Muscle of leg (tissue), 11 donors: ENCODE results near the gene ZNF675. TPM values are rescaled to one million over a fixed set of nuclear protein-coding genes. Genes with fewer than 3 reads are reported as not detected.
"Not testable (repeated sequence)": the region's sequence is repeated elsewhere in the genome, so short reads cannot be mapped to it uniquely, and the experiment has no call there.

Experiments
- DNase-seq: peaks from one replicate; pipeline ENCODE4 v3.0.0; 2013
- H3K27ac ChIP-seq: one replicate; pipeline ENCODE4 v1.5.1; 2013; ENCODE audit warnings: mild to moderate bottlenecking, low read length, control low read depth
- H3K27me3 ChIP-seq: one replicate; pipeline ENCODE4 v1.6.1; 2013; ENCODE audit warnings: low read length; ENCODE audit not compliant: control insufficient read depth, insufficient read depth
- H3K36me3 ChIP-seq: one replicate; pipeline ENCODE4 v1.6.1; 2013; ENCODE audit warnings: low read length; ENCODE audit not compliant: control insufficient read depth, insufficient read depth
- H3K4me1 ChIP-seq: one replicate; pipeline ENCODE4 v1.6.1; 2013; ENCODE audit warnings: low read length; ENCODE audit not compliant: control insufficient read depth, insufficient read depth
- H3K4me3 ChIP-seq: one replicate; pipeline ENCODE4 v1.5.1; 2013; ENCODE audit warnings: low read length, control low read depth
- H3K9me3 ChIP-seq: replicated peaks from 2 replicates; pipeline ENCODE4 v1.6.1; 2013; ENCODE audit warnings: low read depth, low read length; ENCODE audit not compliant: control insufficient read depth
- WGBS: methylation state at CpG from one replicate; pipeline ENCODE4 v1.1.5; 2013; ENCODE audit warnings: missing lambda C conversion rate; ENCODE audit not compliant: insufficient coverage; 5-methylcytosine and 5-hydroxymethylcytosine counted together
- polyA plus RNA-seq, 8 donors: library from polyadenylated mRNA; unstranded; fragments of 120-200 nt; gene quantifications; one replicate each; pipeline versions ENCODE4 v1.2.1 to v1.2.3, GENCODE V29; 2013; ENCODE audit warnings: inconsistent platforms in 1 of 8, low replicate concordance in 1 of 8; ENCODE audit not compliant: insufficient read length in 8 of 8, insufficient read depth in 1 of 8
- total RNA-seq: library from RNA; stranded (reverse); fragments of 120-200 nt; gene quantifications from one replicate; pipeline ENCODE4 v1.2.4, GENCODE V29; 2013

ZNF675 gene
- total and polyA plus RNA-seq, 9 donors: 5.4 to 8.6 (median 6.4) TPM

GRCh38 chr19:23692937-23693336, 5.9 kb upstream of the ZNF675 start:
- no CpG with 5 or more reads among the region's 9 CpGs for WGBS
- H3K27me3 ChIP-seq, H3K27ac ChIP-seq, H3K9me3 ChIP-seq, H3K4me3 ChIP-seq, DNase-seq, H3K36me3 ChIP-seq, H3K4me1 ChIP-seq: not testable (repeated sequence)

GRCh38 chr19:23673132-23673531, 13.9 kb downstream of the ZNF675 start:
- Histone ChIP-seq H3K27ac (no peak overlapping the region), H3K4me3 (no peak overlapping the region), H3K36me3 (no peaks in the 10 kb centered on the region), H3K4me1 (no peaks in the 10 kb centered on the region), H3K27me3 (no peaks in the 10 kb centered on the region), H3K9me3 (peaks cover 43% of the 10 kb centered on the region)
- DNase-seq: no peak
- 100% methylated on average over 1 of the region's 2 CpGs for WGBS

DNA sequence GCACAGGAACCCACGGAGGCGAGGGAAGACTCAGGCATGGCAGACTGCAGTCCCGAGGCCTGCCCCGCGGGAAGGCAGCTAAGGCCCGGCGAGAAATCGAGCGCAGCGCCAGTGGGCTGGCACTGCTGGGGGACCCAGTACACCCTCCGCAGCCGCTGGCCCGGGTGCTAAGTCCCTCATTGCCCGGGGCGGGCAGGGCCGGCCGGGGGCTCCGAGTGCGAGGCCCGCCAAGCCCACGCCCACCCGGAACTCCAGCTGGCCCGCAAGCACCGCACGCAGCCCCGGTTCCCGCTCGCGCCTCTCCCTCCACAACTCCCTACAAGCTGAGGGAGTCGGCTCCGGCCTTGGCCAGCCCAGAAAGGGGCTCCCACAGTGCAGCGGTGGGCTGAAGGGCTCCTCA, 18.4 kb downstream of the ZNF675 start:
- not testable (repeated sequence) for H3K36me3 ChIP-seq, H3K4me1 ChIP-seq, H3K4me3 ChIP-seq, DNase-seq, H3K27me3 ChIP-seq, H3K27ac ChIP-seq
- H3K9me3 ChIP-seq: peaks cover 46% of the 10 kb centered on the region
- 98% methylated on average over 10 of the region's 32 CpGs for WGBS

DNA sequence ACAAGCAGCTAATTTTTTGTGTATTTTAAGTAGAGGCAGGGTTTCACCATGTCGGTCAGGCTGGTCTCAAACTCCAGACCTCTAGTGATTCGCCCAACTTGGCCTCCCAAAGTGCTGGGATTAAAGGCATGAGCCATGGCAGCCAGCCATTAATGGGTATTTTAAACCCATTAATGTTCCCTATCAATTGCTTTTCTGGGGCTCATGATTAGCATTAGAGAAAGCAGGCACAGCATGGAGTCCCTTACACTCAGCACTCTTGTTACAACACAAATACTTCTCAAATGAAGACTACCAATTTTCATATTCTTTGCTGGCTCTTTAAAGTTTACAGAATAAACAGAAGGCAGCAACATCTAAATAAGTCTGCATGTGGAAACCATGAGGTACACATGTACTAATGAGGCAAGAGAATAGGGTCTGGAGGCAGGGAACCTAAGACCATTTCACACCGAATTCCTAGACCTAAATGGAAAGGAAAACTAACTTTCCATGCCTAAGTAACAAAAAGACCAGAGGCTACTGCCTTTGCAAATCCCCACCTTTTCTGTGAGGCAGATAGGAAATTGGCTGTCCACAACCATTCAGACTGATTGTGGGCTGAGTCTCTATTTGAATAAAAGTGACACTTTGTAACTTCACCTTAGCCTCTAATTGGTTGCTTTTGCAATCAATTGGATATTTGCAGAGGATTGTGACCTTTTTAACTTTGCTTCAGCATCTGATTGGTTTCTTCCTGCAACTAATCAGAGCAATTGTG, 21.2 kb downstream of the ZNF675 start:
- Histone ChIP-seq H3K36me3 (peaks cover 13% of the 10 kb centered on the region), H3K4me3 (no peak overlapping the region), H3K9me3 (peaks cover 37% of the 10 kb centered on the region), H3K27me3 (no peaks in the 10 kb centered on the region), H3K27ac (no peak overlapping the region), H3K4me1 (no peaks in the 10 kb centered on the region)
- no CpG with 5 or more reads among the region's 3 CpGs for WGBS
- DNase-seq: no peak

- not testable (repeated sequence) for H3K27ac ChIP-seq, H3K4me1 ChIP-seq, H3K27me3 ChIP-seq, H3K4me3 ChIP-seq, H3K36me3 ChIP-seq, DNase-seq
- WGBS: 100% methylated on average over 1 of the region's 3 CpGs
- peaks cover 19% of the 10 kb centered on the region for H3K9me3 ChIP-seq
Measured at GRCh38 chr19:23649817-23650216, 37.2 kb downstream of the ZNF675 start.

Other genes starting within 250 kb of the ZNF675 start
- gene ZNF681, start 71.7 kb upstream of the ZNF675 start, total RNA-seq: 2.7 TPM
- 1 to 10 TPM; 1.7 to 3.7 (median 2.7) TPM for gene ZNF681, start 71.7 kb upstream of the ZNF675 start, polyA plus RNA-seq
- gene ZNF726, start 227.7 kb upstream of the ZNF675 start, total RNA-seq: 5.7 TPM
- gene ZNF726, start 227.7 kb upstream of the ZNF675 start, polyA plus RNA-seq: 1 to 10 TPM; 3.3 to 5.7 (median 4.1) TPM